Effector memory CD4-positive, alpha-beta T cell (primary cell): Measurements from ENCODE around the gene MYO7A.

Experiments
- DNase-seq, 3 donors: peaks; one replicate each; pipeline ENCODE4 v3.0.0-alpha.2; 2020
- H3K27ac ChIP-seq: 2 replicates; pipeline ENCODE4 v1.7.0; 2013; ENCODE audit warnings: mild to moderate bottlenecking, low read length, moderate library complexity; ENCODE audit not compliant: insufficient read depth, poor library complexity, severe bottlenecking
- H3K27me3 ChIP-seq: replicated peaks from 2 replicates; pipeline ENCODE4 v1.7.0; 2013; ENCODE audit warnings: mild to moderate bottlenecking, low read length; ENCODE audit not compliant: insufficient read depth, control insufficient read depth, poor library complexity, severe bottlenecking
- H3K36me3 ChIP-seq: 2 replicates; pipeline ENCODE4 v1.7.0; 2013; ENCODE audit warnings: mild to moderate bottlenecking, low read length, moderate library complexity; ENCODE audit not compliant: control insufficient read depth, insufficient read depth
- H3K4me1 ChIP-seq: 2 replicates; pipeline ENCODE4 v1.7.0; 2013; ENCODE audit warnings: low read length, mild to moderate bottlenecking; ENCODE audit not compliant: control insufficient read depth, insufficient read depth, poor library complexity, severe bottlenecking
- H3K4me3 ChIP-seq: 2 replicates; pipeline ENCODE4 v1.7.0; 2013; ENCODE audit warnings: low read length, low read depth, mild to moderate bottlenecking; ENCODE audit not compliant: insufficient read depth, poor library complexity, severe bottlenecking
- H3K9me3 ChIP-seq: 2 replicates; pipeline ENCODE4 v1.7.0; 2013; ENCODE audit warnings: mild to moderate bottlenecking, low read length, moderate library complexity; ENCODE audit not compliant: control insufficient read depth

MYO7A gene

DNA sequence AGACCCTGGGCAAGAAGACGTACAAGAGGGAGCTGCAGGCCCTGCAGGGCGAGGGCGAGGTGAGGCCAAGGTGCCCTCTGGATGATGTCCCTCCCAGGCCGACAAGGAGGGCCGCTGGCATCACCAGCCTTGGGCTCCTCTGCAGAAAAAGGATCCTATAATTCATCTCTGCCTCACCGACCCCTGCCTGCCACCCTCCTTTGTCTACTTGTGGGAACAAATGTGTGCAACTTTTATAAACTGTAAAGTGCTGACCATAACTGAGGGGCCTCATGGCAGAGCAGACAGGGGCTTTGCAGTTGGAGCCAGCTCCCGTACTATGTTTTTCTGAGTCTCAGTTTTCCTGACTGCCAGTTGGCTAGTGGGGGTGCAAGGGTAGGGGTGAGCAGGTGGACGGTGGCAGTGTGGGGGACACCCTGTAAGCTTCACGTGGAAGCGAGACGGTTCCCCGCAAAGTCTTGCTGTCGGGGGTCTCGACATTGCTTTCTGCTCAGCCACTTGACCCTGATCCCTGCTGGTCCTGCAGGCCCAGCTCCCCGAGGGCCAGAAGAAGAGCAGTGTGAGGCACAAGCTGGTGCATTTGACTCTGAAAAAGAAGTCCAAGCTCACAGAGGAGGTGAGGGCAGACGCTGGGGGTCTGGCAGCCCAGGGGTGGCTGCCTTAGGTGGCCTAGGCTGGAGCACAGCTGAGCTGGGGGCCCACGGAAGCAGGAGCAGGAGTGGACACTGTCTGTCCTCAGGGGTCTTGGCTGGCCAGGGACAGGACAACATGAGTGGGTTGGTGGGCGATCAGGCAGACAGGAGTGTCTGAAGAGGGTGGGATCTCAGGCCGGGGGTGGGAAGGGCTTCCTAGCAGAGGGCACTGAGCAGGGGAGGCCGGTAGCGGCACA lies 54.7 kb downstream of the MYO7A start:
- Histone ChIP-seq H3K27me3 (no peaks in the 10 kb centered on the region), H3K9me3 (no peaks in the 10 kb centered on the region), H3K27ac (no peak overlapping the region), H3K4me1 (no peaks in the 10 kb centered on the region), H3K36me3 (no peaks in the 10 kb centered on the region), H3K4me3 (no peak overlapping the region)
- no peak for DNase-seq

DNA sequence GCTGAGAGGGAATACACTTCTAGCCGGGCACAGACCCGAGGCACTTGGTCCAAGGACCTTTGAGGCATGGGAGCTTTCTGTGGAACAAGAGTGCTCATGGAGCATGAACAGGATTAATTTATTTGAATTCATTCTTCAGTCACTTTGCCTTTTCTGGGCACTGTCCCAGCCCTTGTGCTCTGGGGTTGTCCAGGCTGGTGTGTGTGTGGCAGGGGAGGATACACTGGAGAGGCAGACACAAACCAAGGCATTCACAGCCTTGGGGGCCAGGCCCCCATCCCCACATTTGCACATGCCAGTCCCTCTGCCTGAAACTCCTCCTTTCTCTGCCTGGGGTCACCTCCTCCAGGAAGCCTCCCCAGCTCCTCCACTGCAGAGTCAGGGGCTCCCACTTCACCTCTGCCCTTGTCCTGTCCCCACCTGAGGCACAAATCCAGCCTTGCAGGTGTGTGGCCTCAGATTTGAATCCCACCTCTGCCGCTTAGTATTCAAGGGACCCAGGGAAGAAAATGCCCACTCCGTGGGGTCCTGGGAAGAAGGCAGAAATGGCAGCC lies 55.5 kb downstream of the MYO7A start:
- no peaks in the 10 kb centered on the region for H3K36me3 ChIP-seq
- H3K9me3 ChIP-seq: no peaks in the 10 kb centered on the region
- H3K27ac ChIP-seq: no peak overlapping the region
- no peaks in the 10 kb centered on the region for H3K27me3 ChIP-seq
- DNase-seq: no peak
- no peak overlapping the region for H3K4me3 ChIP-seq
- no peaks in the 10 kb centered on the region for H3K4me1 ChIP-seq

DNA sequence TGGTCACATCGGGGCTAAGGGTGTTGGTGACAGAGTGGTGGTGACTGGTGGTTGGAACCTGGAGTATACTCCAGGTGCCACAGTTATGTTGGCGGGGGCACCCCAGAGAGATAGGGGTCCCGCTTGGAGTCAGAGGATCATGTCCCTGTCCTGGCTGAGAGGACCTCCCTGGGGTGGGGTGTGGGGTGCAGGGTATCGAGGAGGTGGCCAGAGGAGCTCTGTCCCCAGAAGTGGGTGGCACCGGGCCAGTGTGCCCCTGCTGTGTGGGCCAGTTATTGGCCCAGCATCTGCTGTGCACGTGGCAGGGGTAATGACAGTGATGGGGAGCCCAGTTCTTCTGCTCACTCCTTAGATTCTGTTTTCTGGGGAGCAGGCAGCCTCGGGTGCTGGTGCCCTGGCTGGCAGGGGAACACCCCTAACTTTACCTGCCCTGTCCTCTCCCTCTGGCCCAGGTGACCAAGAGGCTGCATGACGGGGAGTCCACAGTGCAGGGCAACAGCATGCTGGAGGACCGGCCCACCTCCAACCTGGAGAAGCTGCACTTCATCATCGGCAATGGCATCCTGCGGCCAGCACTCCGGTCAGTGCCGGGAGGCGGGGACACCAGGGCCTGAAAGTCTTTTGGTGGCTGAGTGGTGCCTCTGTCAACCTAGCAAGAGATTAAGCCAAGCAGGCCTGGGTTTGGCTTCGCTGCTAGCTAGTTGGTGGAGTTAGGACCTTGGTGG lies 56.3 kb downstream of the MYO7A start:
- H3K27me3 ChIP-seq: no peaks in the 10 kb centered on the region
- no peak overlapping the region for H3K4me3 ChIP-seq
- H3K27ac ChIP-seq: no peak overlapping the region
- DNase-seq: no peak
- no peaks in the 10 kb centered on the region for H3K4me1 ChIP-seq
- no peaks in the 10 kb centered on the region for H3K9me3 ChIP-seq
- no peaks in the 10 kb centered on the region for H3K36me3 ChIP-seq

DNA sequence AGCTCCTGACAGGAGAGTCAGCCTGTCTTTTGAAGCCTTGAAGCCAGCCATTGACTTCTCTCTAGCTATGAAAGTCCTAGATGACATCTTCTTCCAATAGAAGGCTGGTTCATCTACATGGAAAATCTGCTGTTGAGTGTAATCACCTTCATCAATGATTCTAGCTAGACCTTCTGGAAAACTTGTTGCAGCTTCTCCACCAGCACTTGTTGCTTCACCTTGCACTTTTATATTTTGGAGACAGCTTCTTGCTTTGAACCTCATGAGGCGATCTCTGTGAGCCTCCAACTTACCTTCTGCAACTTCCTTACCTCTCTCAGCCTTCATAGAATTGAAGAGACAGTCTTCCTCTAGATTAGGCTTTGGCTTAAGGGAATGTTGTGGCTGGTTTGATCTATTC lies 58.3 kb downstream of the MYO7A start:
- Histone ChIP-seq H3K4me3 (no peak overlapping the region), H3K27me3 (no peaks in the 10 kb centered on the region), H3K36me3 (no peaks in the 10 kb centered on the region), H3K27ac (no peak overlapping the region), H3K4me1 (no peaks in the 10 kb centered on the region), H3K9me3 (no peaks in the 10 kb centered on the region)
- DNase-seq: no peak

DNA sequence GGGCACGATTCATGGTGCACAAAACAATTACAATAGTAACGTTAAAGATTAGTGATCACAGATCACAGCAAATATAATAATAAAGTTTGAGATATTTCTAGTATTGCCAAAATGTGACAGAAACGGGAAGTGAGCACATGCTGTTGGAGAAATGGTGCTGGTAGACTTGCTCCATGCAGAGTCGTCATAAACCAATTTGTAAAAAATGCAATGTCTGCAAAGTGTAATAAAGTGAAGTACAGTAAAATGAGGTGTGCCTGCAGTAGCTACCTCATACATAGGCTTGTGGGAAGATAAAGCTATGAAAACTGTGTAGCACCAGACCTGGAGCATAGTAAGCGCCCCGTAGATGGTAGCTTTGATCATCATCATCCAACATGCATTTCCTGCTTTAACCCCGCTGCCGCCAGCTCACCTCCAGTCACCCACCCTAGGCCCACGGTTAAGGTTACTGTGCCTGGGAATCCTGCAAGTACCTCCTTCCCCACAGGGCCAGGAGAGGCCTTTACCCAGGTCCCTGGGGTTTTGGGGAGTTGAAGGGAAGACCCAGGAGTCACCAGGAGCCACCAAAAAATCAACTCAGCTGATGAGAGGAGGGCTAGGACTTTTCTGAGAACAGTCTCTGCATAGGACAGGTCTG lies 59.2 kb downstream of the MYO7A start:
- H3K9me3 ChIP-seq: no peaks in the 10 kb centered on the region
- H3K27me3 ChIP-seq: no peaks in the 10 kb centered on the region
- H3K27ac ChIP-seq: no peak overlapping the region
- no peaks in the 10 kb centered on the region for H3K4me1 ChIP-seq
- no peak for DNase-seq
- no peak overlapping the region for H3K4me3 ChIP-seq
- H3K36me3 ChIP-seq: no peaks in the 10 kb centered on the region

DNA sequence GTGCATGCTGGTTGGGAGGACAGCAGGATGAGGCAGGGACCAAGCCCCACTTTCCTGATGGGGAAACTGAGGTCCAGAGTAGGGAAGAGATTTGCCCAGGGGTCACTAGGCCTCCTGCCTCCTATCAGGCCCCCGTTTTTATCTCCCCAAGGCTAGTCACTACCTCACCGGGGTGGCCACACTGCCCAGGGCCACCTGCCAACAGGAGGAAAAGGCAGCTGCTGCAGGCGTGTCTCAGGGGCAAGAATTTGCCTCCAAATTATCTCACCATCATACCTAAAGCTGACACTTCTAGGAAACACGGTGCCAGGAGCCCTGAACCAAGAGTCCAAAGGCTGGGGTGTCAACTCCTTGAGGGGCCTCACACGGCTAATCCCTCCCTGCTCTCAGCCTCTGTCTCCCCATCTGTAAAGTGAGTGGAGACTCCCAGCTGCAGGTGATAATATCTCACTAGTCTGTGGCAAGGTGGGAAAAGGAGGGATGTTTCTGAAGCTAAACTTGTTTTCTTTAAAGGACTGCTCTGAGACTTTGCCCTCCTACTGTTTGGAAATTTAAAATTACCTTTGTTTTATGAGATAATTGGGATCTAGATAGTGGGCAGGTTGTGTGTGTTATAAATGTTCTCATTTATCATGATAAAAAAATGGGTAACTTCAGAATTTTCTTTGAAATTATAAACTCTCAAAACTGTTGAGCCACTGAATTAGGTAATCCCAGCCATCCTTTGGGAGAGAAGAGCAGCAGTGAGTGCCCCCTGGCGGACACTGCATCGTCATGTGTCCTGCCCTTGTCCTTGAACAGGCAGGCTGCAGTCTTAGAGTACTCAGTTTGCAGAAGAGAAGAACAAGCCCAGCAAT lies 60.0 kb downstream of the MYO7A start:
- no peaks in the 10 kb centered on the region for H3K9me3 ChIP-seq
- H3K36me3 ChIP-seq: no peaks in the 10 kb centered on the region
- H3K27ac ChIP-seq: no peak overlapping the region
- H3K27me3 ChIP-seq: no peaks in the 10 kb centered on the region
- H3K4me1 ChIP-seq: no peaks in the 10 kb centered on the region
- DNase-seq: peak; percentile 18 to 51 (median 31)
- no peak overlapping the region for H3K4me3 ChIP-seq

DNA sequence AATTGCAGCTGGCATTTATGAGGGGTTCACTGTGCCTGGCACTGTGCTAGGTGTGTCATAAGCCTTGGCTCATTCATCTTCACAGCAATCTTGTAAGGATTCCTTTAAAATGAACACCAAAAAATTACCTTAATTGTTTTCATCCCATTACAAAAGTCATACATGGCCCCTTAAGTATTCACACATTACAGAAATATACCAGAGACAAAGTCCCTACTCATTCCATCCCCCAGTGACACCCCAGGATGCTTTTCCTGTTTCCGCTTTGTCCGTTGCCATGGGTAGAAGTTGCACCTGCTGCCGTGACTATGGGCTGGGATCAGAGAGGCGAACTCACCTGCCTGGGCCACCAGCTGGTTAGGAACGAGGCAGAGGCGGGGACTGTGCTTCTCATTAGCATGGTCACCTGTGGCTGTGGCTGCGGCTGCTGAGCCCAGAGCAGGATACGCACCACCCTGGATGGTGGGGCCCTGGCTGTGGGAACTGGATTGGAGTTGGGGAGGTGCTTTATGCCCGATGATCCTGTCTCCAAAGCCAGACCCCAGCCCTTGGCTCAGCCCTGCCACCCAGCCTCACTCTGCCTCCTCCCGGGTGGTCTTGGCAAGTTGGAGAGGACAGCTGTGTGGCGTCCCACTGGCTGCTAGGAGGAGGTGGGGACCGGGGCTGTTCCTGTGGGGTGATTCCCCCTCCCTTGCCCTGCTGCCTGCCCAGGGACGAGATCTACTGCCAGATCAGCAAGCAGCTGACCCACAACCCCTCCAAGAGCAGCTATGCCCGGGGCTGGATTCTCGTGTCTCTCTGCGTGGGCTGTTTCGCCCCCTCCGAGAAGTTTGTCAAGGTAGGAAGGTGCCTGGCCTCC lies 60.8 kb downstream of the MYO7A start:
- H3K9me3 ChIP-seq: no peaks in the 10 kb centered on the region
- H3K4me3 ChIP-seq: no peak overlapping the region
- no peak overlapping the region for H3K27ac ChIP-seq
- H3K27me3 ChIP-seq: no peaks in the 10 kb centered on the region
- DNase-seq: no peak
- H3K4me1 ChIP-seq: no peaks in the 10 kb centered on the region
- no peaks in the 10 kb centered on the region for H3K36me3 ChIP-seq

DNA sequence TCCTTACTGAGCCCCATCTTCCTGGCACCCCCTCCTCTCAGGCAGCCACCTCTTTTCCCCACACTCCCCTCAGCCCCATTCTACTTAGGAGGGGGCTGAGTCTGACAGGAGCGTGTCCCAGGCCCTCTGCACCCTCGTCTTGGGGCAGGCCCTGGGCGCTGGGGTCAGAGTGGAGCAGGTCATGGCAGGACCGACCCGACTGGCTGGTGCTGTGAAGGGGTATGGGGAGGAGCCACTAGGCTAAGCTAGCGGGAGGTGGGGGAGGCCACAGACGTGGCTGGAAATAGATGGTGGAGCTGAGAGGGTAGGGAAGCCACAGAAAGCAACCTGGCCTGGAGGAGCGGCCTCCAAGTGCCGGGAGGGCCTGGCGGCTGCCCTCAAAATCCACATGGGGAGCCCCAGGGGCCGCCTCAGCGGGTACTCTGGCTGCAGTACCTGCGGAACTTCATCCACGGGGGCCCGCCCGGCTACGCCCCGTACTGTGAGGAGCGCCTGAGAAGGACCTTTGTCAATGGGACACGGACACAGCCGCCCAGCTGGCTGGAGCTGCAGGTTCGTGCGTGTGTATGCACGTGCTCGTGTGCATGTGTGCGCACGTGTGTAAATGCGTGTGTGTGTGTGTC lies 61.7 kb downstream of the MYO7A start:
- H3K4me1 ChIP-seq: no peaks in the 10 kb centered on the region
- H3K27me3 ChIP-seq: no peaks in the 10 kb centered on the region
- no peak overlapping the region for H3K27ac ChIP-seq
- DNase-seq: no peak
- H3K9me3 ChIP-seq: no peaks in the 10 kb centered on the region
- H3K36me3 ChIP-seq: no peaks in the 10 kb centered on the region
- H3K4me3 ChIP-seq: no peak overlapping the region
